Measurements from ENCODE around the gene SLC2A9. TPM values are rescaled to one million over a fixed set of nuclear protein-coding genes. Genes with fewer than 3 reads are reported as not detected.

The SLC2A9 gene
- total RNA-seq, 1 donor from 2014 or later = 0.54 TPM

DNA sequence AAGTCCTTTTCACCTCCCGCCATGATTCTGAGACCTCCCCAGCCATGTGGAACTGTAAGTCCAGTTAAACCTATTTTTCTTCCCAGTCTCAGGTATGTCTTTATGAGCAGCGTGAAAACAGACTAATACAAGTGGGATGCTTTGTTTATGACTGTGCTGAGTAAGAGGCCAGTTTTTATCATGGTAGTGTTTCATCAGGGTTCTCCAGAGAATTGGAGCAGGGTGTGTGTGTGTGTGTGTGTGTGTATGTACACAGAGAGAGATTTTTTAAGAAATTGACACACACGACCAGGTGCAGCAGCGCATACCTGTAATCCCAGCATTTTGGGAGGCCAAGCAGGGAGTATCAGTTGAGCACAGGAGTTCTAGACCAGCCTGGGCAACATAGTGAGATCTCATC lies 34.6 kb upstream of the SLC2A9 start:
- H3K4me2 ChIP-seq (ENCODE audit: low read length) = no peak overlapping the region
- H2AFZ ChIP-seq (ENCODE audit: low read depth, low read length) = no peak overlapping the region
- no peak for FAIRE-seq
- Mint-ChIP-seq H3K36me3 (ENCODE audit: low read depth, unreplicated experiment) (peaks cover 6% of the 10 kb centered on the region), H3K27ac (ENCODE audit: unreplicated experiment) (no peak overlapping the region), H3K27me3 (ENCODE audit: low read depth, unreplicated experiment) (peaks cover 4% of the 10 kb centered on the region), H3K9me3 (ENCODE audit: unreplicated experiment) (no peaks in the 10 kb centered on the region), H3K4me1 (ENCODE audit: low read depth, unreplicated experiment) (no peaks in the 10 kb centered on the region), H3K4me3 (ENCODE audit: unreplicated experiment) (no peak overlapping the region)
- no peaks in the 10 kb centered on the region for H3K36me3 ChIP-seq (ENCODE audit: insufficient read depth, low read length)
- H3K27ac ChIP-seq (ENCODE audit: low read depth, low read length) = no peak overlapping the region
- TF ChIP-seq, protein P1, sequence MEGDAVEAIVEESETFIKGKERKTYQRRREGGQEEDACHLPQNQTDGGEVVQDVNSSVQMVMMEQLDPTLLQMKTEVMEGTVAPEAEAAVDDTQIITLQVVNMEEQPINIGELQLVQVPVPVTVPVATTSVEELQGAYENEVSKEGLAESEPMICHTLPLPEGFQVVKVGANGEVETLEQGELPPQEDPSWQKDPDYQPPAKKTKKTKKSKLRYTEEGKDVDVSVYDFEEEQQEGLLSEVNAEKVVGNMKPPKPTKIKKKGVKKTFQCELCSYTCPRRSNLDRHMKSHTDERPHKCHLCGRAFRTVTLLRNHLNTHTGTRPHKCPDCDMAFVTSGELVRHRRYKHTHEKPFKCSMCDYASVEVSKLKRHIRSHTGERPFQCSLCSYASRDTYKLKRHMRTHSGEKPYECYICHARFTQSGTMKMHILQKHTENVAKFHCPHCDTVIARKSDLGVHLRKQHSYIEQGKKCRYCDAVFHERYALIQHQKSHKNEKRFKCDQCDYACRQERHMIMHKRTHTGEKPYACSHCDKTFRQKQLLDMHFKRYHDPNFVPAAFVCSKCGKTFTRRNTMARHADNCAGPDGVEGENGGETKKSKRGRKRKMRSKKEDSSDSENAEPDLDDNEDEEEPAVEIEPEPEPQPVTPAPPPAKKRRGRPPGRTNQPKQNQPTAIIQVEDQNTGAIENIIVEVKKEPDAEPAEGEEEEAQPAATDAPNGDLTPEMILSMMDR (IDR thresholded peaks at IDR 0.05; ENCODE audit: insufficient read depth, low read depth, low read length) = no peak
- no peak for TF ChIP-seq EZH2 (IDR thresholded peaks at IDR 0.05; ENCODE audit: insufficient read depth, low read length)
- H4K20me1 ChIP-seq (ENCODE audit: insufficient read depth, low read length) = no peaks in the 10 kb centered on the region
- no peak overlapping the region for H3K9ac ChIP-seq (ENCODE audit: low read length)
- H3K9me3 ChIP-seq (ENCODE audit: insufficient read depth, low read depth, low read length) = no peaks in the 10 kb centered on the region
- H3K4me3 ChIP-seq (ENCODE audit: insufficient read depth, low read depth, low read length) = no peak overlapping the region
- H3K27me3 ChIP-seq (ENCODE audit: insufficient read depth, low read length) = no peaks in the 10 kb centered on the region
- H3K4me1 ChIP-seq (ENCODE audit: insufficient read depth, low read length) = no peaks in the 10 kb centered on the region
- H3K79me2 ChIP-seq (ENCODE audit: insufficient read depth, low read length) = no peaks in the 10 kb centered on the region
- DNase-seq (ENCODE audit: low read depth) = no peak

GRCh38 chr4:10054571-10055041 lies 33.3 kb upstream of the SLC2A9 start:
- Mint-ChIP-seq H3K9me3 (ENCODE audit: unreplicated experiment) (no peaks in the 10 kb centered on the region), H3K27me3 (ENCODE audit: low read depth, unreplicated experiment) (peaks cover 5% of the 10 kb centered on the region), H3K4me1 (ENCODE audit: low read depth, unreplicated experiment) (no peaks in the 10 kb centered on the region), H3K4me3 (ENCODE audit: unreplicated experiment) (no peak overlapping the region), H3K27ac (ENCODE audit: unreplicated experiment) (no peak overlapping the region), H3K36me3 (ENCODE audit: low read depth, unreplicated experiment) (peaks cover 6% of the 10 kb centered on the region)
- H3K9me3 ChIP-seq (ENCODE audit: insufficient read depth, low read depth, low read length) = no peaks in the 10 kb centered on the region
- FAIRE-seq (no peak), DNase-seq (ENCODE audit: low read depth) (no peak)
- H3K4me2 ChIP-seq (ENCODE audit: low read length) = no peak overlapping the region
- no peak overlapping the region for H3K27ac ChIP-seq (ENCODE audit: low read depth, low read length)
- no peaks in the 10 kb centered on the region for H3K27me3 ChIP-seq (ENCODE audit: insufficient read depth, low read length)
- no peak for TF ChIP-seq EZH2 (IDR thresholded peaks at IDR 0.05; ENCODE audit: insufficient read depth, low read length)
- TF ChIP-seq, protein P1 (IDR thresholded peaks at IDR 0.05; ENCODE audit: insufficient read depth, low read depth, low read length) = no peak
- no peaks in the 10 kb centered on the region for H3K79me2 ChIP-seq (ENCODE audit: insufficient read depth, low read length)
- no peak overlapping the region for H3K9ac ChIP-seq (ENCODE audit: low read length)
- H3K36me3 ChIP-seq (ENCODE audit: insufficient read depth, low read length) = no peaks in the 10 kb centered on the region
- H3K4me3 ChIP-seq (ENCODE audit: insufficient read depth, low read depth, low read length) = no peak overlapping the region
- no peak overlapping the region for H2AFZ ChIP-seq (ENCODE audit: low read depth, low read length)
- H4K20me1 ChIP-seq (ENCODE audit: insufficient read depth, low read length) = no peaks in the 10 kb centered on the region
- no peaks in the 10 kb centered on the region for H3K4me1 ChIP-seq (ENCODE audit: insufficient read depth, low read length)

DNA sequence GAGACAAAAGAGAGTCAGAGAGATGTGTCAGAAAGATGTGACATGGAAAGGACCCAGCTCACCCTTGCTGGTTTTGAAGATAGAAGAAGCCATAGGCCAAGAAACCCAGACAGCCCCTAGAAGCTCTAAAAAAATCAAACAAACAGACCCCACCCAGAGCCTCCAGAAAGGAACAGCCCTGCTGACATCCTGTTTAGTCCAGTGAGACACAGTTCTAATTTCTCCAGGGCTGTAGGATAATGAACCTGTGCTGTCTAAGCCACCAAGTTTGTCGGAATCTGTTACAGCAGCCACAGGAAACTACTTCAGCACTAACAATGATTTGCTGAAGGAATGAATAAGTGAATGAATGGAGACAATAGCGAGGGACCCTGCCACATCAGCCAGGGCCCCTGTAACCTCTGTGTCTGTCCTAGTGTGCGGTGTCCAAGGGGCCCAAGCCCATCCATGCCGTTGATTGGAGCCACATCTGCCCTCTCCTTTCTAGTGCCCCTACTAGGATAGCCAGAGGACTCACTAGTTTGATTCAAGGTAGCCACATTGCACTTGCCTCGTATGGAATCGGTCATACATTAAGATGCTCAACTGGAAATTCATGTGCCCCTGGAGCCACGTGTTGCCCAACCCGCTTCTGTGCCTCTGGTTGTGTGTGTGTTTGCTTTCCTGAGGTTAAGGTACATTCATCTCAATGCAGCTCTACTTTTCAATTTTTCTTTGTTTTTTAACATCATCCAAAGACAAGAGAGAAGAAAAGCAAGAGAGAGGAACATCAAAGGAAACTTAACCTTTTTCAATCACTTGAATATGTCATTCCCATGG lies 32.5 kb upstream of the SLC2A9 start:
- TF ChIP-seq, protein P1 (IDR thresholded peaks at IDR 0.05; ENCODE audit: insufficient read depth, low read depth, low read length) = no peak
- no peak for TF ChIP-seq EZH2 (IDR thresholded peaks at IDR 0.05; ENCODE audit: insufficient read depth, low read length)
- Histone ChIP-seq H3K9me3 (ENCODE audit: insufficient read depth, low read depth, low read length) (no peaks in the 10 kb centered on the region), H3K79me2 (ENCODE audit: insufficient read depth, low read length) (no peaks in the 10 kb centered on the region), H2AFZ (ENCODE audit: low read depth, low read length) (no peak overlapping the region), H3K36me3 (ENCODE audit: insufficient read depth, low read length) (no peaks in the 10 kb centered on the region), H3K9ac (ENCODE audit: low read length) (no peak overlapping the region), H3K4me2 (ENCODE audit: low read length) (no peak overlapping the region), H3K4me1 (ENCODE audit: insufficient read depth, low read length) (no peaks in the 10 kb centered on the region), H4K20me1 (ENCODE audit: insufficient read depth, low read length) (no peaks in the 10 kb centered on the region), H3K27ac (ENCODE audit: low read depth, low read length) (no peak overlapping the region), H3K27me3 (ENCODE audit: insufficient read depth, low read length) (no peaks in the 10 kb centered on the region), H3K4me3 (ENCODE audit: insufficient read depth, low read depth, low read length) (no peak overlapping the region)
- H3K4me3 Mint-ChIP-seq (ENCODE audit: unreplicated experiment) = no peak overlapping the region
- peaks cover 5% of the 10 kb centered on the region for H3K27me3 Mint-ChIP-seq (ENCODE audit: low read depth, unreplicated experiment)
- no peaks in the 10 kb centered on the region for H3K9me3 Mint-ChIP-seq (ENCODE audit: unreplicated experiment)
- peaks cover 4% of the 10 kb centered on the region for H3K4me1 Mint-ChIP-seq (ENCODE audit: low read depth, unreplicated experiment)
- FAIRE-seq = no peak
- H3K36me3 Mint-ChIP-seq (ENCODE audit: low read depth, unreplicated experiment) = peaks cover 6% of the 10 kb centered on the region
- H3K27ac Mint-ChIP-seq (ENCODE audit: unreplicated experiment) = no peak overlapping the region
- no peak for DNase-seq (ENCODE audit: low read depth)

All from astrocyte (in vitro differentiated cells and primary cell).